Activated naive CD8-positive, alpha-beta T cell treated with anti-CD3 and anti-CD28 coated beads, Interleukin-2, amount 50 U/mL, for 24 hours (primary cell): ENCODE measurements around the gene TRAF3.

Experiments used
- ATAC-seq: fragments of 150-1000 bp; cut with Tn5 transposase; one replicate; pipeline ENCODE4 v1.10.0; 2021
- DNase-seq: peaks from one replicate; pipeline ENCODE4 v3.0.0; 2021
- H3K27ac Mint-ChIP-seq: one replicate; pipeline ENCODE4 v1.8.0; 2021; ENCODE audit warnings: mild to moderate bottlenecking, mixed read lengths
- H3K27me3 Mint-ChIP-seq: one replicate; pipeline ENCODE4 v1.8.0; 2021; ENCODE audit warnings: mixed read lengths
- H3K36me3 Mint-ChIP-seq: one replicate; pipeline ENCODE4 v1.8.0; 2021; ENCODE audit warnings: low read depth, mixed read lengths
- H3K4me1 Mint-ChIP-seq: one replicate; pipeline ENCODE4 v1.8.0; 2021; ENCODE audit warnings: mixed read lengths
- H3K4me3 Mint-ChIP-seq: one replicate; pipeline ENCODE4 v1.8.0; 2021; ENCODE audit warnings: mild to moderate bottlenecking, moderate library complexity, mixed read lengths
- H3K9me3 Mint-ChIP-seq: one replicate; pipeline ENCODE4 v1.8.0; 2021; ENCODE audit warnings: mixed read lengths

The TRAF3 gene

DNA sequence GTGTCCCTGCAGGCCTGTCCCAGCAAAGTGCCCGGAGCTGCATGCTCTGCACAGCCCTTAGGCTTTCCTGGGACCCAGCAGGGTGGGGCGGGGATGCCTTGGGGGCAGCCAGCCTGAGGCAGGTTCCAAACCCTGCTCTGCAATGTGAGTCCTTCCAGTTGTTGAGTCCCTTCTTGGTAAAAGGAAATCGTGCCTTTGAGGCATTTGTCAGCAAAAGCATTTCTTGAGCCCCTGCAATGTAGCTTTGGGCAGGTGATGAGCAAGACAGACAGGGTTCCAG lies 38.1 kb upstream of the TRAF3 start:
- H3K36me3 Mint-ChIP-seq, result peaks cover 6% of the 10 kb centered on the region
- DNase-seq (no peak), ATAC-seq (no peak)
- no peaks in the 10 kb centered on the region for H3K4me1 Mint-ChIP-seq
- H3K4me3 Mint-ChIP-seq, result no peak overlapping the region
- no peaks in the 10 kb centered on the region for H3K27me3 Mint-ChIP-seq
- no peak overlapping the region for H3K27ac Mint-ChIP-seq
- H3K9me3 Mint-ChIP-seq, result peaks cover 4% of the 10 kb centered on the region

GRCh38 chr14:102746634-102747438 lies 30.4 kb upstream of the TRAF3 start:
- Mint-ChIP-seq H3K4me3 (no peak overlapping the region), H3K4me1 (no peaks in the 10 kb centered on the region), H3K27me3 (no peaks in the 10 kb centered on the region), H3K9me3 (peaks cover 4% of the 10 kb centered on the region), H3K27ac (no peak overlapping the region), H3K36me3 (peaks cover 6% of the 10 kb centered on the region)
- DNase-seq, result no peak
- peak; percentile 10 for ATAC-seq

- H3K27ac Mint-ChIP-seq, result no peak overlapping the region
- ATAC-seq, result no peak
- no peaks in the 10 kb centered on the region for H3K4me1 Mint-ChIP-seq
- H3K36me3 Mint-ChIP-seq, result no peaks in the 10 kb centered on the region
- H3K4me3 Mint-ChIP-seq, result no peak overlapping the region
- no peaks in the 10 kb centered on the region for H3K27me3 Mint-ChIP-seq
- H3K9me3 Mint-ChIP-seq, result no peaks in the 10 kb centered on the region
- no peak for DNase-seq
These were observed 28.4 kb upstream of the TRAF3 start for GRCh38 chr14:102748806-102749205.

DNA sequence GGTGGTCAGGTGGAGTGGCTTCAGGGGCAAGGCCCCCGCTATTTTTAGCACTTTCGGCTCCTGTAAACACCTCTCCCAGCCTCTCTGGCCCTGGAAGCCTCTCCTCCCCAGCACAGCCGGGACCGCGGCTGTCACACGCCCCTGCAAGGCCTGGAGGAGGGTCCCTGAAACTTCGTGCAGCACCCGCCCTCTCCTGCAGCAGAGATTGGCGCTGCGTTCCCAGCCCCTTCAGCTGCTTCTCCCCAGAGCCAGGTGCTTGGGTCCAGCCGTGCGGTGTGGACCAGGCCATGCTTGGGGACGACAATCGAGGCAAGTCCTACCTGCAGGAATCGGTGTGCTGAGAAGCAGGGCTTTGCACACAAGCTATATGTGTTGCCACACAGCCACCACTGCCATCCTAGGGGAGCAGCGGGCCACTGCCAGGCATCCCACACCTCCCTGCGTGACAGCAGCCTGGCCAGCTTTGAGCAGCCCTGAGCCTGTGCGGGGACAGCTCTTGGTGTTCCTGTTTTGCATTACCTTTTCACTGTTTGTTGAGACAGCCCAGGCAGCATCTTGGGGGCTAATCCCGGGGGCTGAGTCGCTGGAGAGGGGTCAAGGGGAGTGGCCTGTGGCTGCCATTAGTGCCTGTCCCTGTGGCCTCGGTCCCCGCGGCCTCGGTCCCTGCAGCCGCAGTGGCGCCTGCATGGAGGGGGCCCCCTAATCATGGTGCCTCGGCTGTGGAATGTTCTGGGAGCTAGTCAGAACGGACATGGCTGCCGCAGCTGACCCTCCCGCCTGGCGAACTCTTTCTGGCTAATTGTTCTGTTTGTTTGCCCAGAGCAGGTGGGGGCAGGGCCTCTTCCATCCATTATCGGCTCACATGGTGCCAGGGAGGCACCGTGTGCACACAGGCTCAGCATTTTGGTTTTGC lies 27.6 kb upstream of the TRAF3 start:
- Mint-ChIP-seq H3K4me1 (peaks cover 6% of the 10 kb centered on the region), H3K4me3 (no peak overlapping the region), H3K27ac (no peak overlapping the region), H3K27me3 (no peaks in the 10 kb centered on the region), H3K36me3 (no peaks in the 10 kb centered on the region), H3K9me3 (no peaks in the 10 kb centered on the region)
- DNase-seq (no peak), ATAC-seq (no peak)

- DNase-seq (no peak), ATAC-seq (no peak)
- Mint-ChIP-seq H3K36me3 (no peaks in the 10 kb centered on the region), H3K9me3 (no peaks in the 10 kb centered on the region), H3K27ac (no peak overlapping the region), H3K4me1 (peaks cover 10% of the 10 kb centered on the region), H3K4me3 (no peak overlapping the region), H3K27me3 (no peaks in the 10 kb centered on the region)
These were observed 26.9 kb upstream of the TRAF3 start for GRCh38 chr14:102750376-102750775.

DNA sequence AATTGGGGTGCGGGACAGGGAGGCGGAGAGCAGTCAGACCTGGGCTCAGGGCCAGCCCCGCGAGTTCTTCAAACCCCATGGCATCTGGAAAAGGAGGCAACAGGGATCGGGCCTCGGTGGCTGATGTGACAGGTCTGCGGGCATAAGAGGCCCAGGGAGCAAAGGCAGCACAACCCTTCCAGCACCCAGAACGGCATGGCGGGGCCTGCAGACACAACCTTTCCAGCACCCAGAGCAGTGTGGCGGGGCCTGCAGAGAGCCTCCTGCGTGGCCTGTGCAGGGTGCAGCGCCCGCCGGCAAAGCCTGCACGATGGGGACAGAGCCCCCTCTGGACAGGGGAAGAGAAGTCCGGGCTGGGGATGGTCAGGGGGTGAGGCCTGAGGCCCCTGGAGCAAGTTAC lies 26.2 kb upstream of the TRAF3 start:
- no peaks in the 10 kb centered on the region for H3K36me3 Mint-ChIP-seq
- no peak for ATAC-seq

GRCh38 chr14:102752239-102752847 lies 24.9 kb upstream of the TRAF3 start:
- H3K4me3 Mint-ChIP-seq, result no peak overlapping the region
- no peaks in the 10 kb centered on the region for H3K36me3 Mint-ChIP-seq
- ATAC-seq (no peak), DNase-seq (no peak)
- no peaks in the 10 kb centered on the region for H3K27me3 Mint-ChIP-seq
- H3K9me3 Mint-ChIP-seq, result no peaks in the 10 kb centered on the region
- H3K4me1 Mint-ChIP-seq, result peaks cover 10% of the 10 kb centered on the region
- no peak overlapping the region for H3K27ac Mint-ChIP-seq

More for the DNA sequence above, 26.2 kb upstream of the TRAF3 start:
- peaks cover 10% of the 10 kb centered on the region for H3K4me1 Mint-ChIP-seq
- H3K27me3 Mint-ChIP-seq, result no peaks in the 10 kb centered on the region
- H3K9me3 Mint-ChIP-seq, result no peaks in the 10 kb centered on the region
- no peak overlapping the region for H3K27ac Mint-ChIP-seq
- DNase-seq, result no peak
- H3K4me3 Mint-ChIP-seq, result no peak overlapping the region

DNA sequence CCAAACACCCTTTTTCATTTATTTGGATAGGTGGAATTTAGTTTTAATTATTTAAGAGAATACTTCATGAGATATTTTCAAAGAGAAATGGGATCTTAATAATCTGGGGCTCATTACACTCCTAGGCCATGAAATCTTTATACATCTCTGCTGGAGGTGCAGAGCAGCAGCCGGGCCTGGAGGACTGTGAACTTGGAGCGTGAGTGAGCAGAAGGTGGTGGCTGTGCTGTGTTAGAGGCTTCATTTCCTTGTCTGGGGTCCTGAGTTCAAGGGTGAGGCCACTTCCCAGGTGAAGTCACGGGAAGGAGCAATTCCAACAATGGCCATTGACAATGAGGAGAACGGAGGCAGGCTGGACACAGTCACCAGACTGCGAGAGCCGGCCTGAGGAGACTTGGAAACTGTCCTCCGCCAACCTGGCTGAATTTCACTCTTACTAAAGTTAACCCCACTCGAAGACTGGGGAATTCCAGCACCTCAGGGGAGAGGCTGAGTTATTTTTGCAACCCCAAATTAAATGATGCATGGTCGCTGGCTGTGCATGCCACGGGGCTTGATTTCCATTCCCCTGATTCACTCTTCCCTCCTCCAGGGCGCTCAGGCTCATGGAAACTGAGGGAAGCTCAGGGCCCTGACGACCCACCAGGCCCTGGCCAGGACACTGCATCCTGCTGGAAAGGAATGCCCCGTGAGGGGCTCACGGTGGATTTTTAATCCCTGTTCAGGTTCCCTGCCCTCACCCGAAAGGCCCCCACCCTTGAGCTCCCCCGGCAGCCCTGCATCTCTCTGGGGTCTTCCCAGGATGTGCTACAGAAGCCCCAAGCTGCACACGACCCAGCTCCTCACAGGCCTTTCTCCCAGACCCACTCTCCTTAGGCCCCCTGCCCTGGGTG lies 22.6 kb upstream of the TRAF3 start:
- peak overlapping the region; percentile 52 for H3K27ac Mint-ChIP-seq
- no peak overlapping the region for H3K4me3 Mint-ChIP-seq
- ATAC-seq (peak; percentile 37), DNase-seq (no peak)
- H3K9me3 Mint-ChIP-seq, result no peaks in the 10 kb centered on the region
- H3K27me3 Mint-ChIP-seq, result no peaks in the 10 kb centered on the region
- H3K4me1 Mint-ChIP-seq, result peaks cover 10% of the 10 kb centered on the region
- no peaks in the 10 kb centered on the region for H3K36me3 Mint-ChIP-seq

GRCh38 chr14:102757646-102758045 lies 19.6 kb upstream of the TRAF3 start:
- H3K27me3 Mint-ChIP-seq, result no peaks in the 10 kb centered on the region
- ATAC-seq, result no peak
- peaks cover 10% of the 10 kb centered on the region for H3K4me1 Mint-ChIP-seq
- no peaks in the 10 kb centered on the region for H3K36me3 Mint-ChIP-seq
- H3K4me3 Mint-ChIP-seq, result no peak overlapping the region
- no peaks in the 10 kb centered on the region for H3K9me3 Mint-ChIP-seq
- H3K27ac Mint-ChIP-seq, result no peak overlapping the region
- no peak for DNase-seq

DNA sequence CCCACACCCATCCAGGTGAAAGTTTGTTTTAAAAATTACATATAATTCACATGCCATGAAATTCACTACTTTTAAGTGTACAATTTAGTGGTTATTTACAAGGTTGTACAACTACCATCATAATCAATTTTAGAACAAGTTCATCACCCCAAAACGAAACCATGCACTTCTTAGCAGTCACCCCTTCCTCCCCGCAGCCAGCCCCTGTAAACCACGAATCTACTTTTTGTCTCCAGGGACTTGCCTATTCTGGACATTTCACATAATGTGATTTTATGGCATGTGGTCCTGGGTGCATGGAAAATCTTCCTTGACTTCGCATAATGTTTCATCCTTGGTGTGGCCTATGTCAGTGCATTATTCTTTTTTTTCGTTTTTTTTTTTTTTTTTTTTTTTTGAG lies 19.2 kb upstream of the TRAF3 start:
- no peak overlapping the region for H3K4me3 Mint-ChIP-seq
- ATAC-seq (no peak), DNase-seq (no peak)
- no peak overlapping the region for H3K27ac Mint-ChIP-seq
- H3K4me1 Mint-ChIP-seq, result peaks cover 10% of the 10 kb centered on the region
- H3K36me3 Mint-ChIP-seq, result no peaks in the 10 kb centered on the region
- H3K9me3 Mint-ChIP-seq, result no peaks in the 10 kb centered on the region
- H3K27me3 Mint-ChIP-seq, result no peaks in the 10 kb centered on the region

GRCh38 chr14:102759456-102760187 lies 17.6 kb upstream of the TRAF3 start:
- DNase-seq (no peak), ATAC-seq (no peak)
- peaks cover 4% of the 10 kb centered on the region for H3K4me1 Mint-ChIP-seq
- no peak overlapping the region for H3K4me3 Mint-ChIP-seq
- H3K36me3 Mint-ChIP-seq, result no peaks in the 10 kb centered on the region
- no peaks in the 10 kb centered on the region for H3K27me3 Mint-ChIP-seq
- no peaks in the 10 kb centered on the region for H3K9me3 Mint-ChIP-seq
- H3K27ac Mint-ChIP-seq, result no peak overlapping the region

GRCh38 chr14:102760496-102761193 lies 16.6 kb upstream of the TRAF3 start:
- H3K27me3 Mint-ChIP-seq, result no peaks in the 10 kb centered on the region
- no peaks in the 10 kb centered on the region for H3K4me1 Mint-ChIP-seq
- DNase-seq, result no peak
- no peak overlapping the region for H3K27ac Mint-ChIP-seq
- no peak overlapping the region for H3K4me3 Mint-ChIP-seq
- no peaks in the 10 kb centered on the region for H3K9me3 Mint-ChIP-seq
- H3K36me3 Mint-ChIP-seq, result no peaks in the 10 kb centered on the region
- ATAC-seq, result no peak

GRCh38 chr14:102761206-102761605 lies 16.0 kb upstream of the TRAF3 start:
- no peak for DNase-seq
- no peaks in the 10 kb centered on the region for H3K9me3 Mint-ChIP-seq
- no peaks in the 10 kb centered on the region for H3K4me1 Mint-ChIP-seq
- ATAC-seq, result no peak
- H3K27ac Mint-ChIP-seq, result no peak overlapping the region
- no peaks in the 10 kb centered on the region for H3K27me3 Mint-ChIP-seq
- no peaks in the 10 kb centered on the region for H3K36me3 Mint-ChIP-seq
- H3K4me3 Mint-ChIP-seq, result no peak overlapping the region
